ENCODE results near the gene HNRNPUL1.
A peak's percentile ranks its signal among the peaks of the same experiment; 100 is the strongest.

Gene HNRNPUL1

GRCh38 chr19:41328157-41328841, 64.1 kb downstream of the HNRNPUL1 start:
- no peak overlapping the region for H3K27ac ChIP-seq (replicated peaks; ENCODE audit: low read length)
- no peak overlapping the region for H4K8ac ChIP-seq (ENCODE audit: low read depth, low read length)
- H3K4me2 ChIP-seq (ENCODE audit: insufficient read depth, low read length, poor library complexity, severe bottlenecking), result no peak overlapping the region
- no peak overlapping the region for H2AFZ ChIP-seq (ENCODE audit: low read length)
- H3K4ac ChIP-seq (ENCODE audit: low read length), result no peak overlapping the region
- peaks cover 0 to 37% (median 0%) of the 10 kb centered on the region in 3 experiments for H3K27me3 ChIP-seq (ENCODE audit: control insufficient read depth in 3 of 3, insufficient read depth in 3 of 3, low read depth in 1 of 3, low read length in 3 of 3)
- no peak overlapping the region for H2BK12ac ChIP-seq (ENCODE audit: low read length)
- peaks cover 0 to 11% of the 10 kb centered on the region in 2 donors for H3K36me3 ChIP-seq (replicated peaks in 1 of 2; ENCODE audit: control insufficient read depth in 2 of 2, insufficient read depth in 2 of 2, low read length in 2 of 2)
- H2BK120ac ChIP-seq (ENCODE audit: low read depth, low read length), result no peak overlapping the region
- H3K4me3 ChIP-seq (ENCODE audit: low read length in 2 of 2), result no peak overlapping the region
- no peak for DNase-seq (ENCODE audit: low spot score)
- peaks cover 27 to 29% of the 10 kb centered on the region in 2 donors for H3K4me1 ChIP-seq (ENCODE audit: control insufficient read depth in 2 of 2, insufficient read depth in 1 of 2, low read depth in 1 of 2, low read length in 2 of 2)
- H3K23ac ChIP-seq (ENCODE audit: low read depth, low read length, poor library complexity), result no peak overlapping the region
- no peak overlapping the region for H2AK5ac ChIP-seq (ENCODE audit: low read depth, low read length)
- no peak overlapping the region for H3K18ac ChIP-seq (ENCODE audit: low read length)
- H3K9me3 ChIP-seq (replicated peaks in 1 of 2; ENCODE audit: control insufficient read depth in 2 of 2, insufficient read depth in 1 of 2, low read depth in 1 of 2, low read length in 2 of 2), result no peaks in the 10 kb centered on the region
- peak overlapping the region; percentile 70 for H3K9ac ChIP-seq (ENCODE audit: low read depth, low read length, poor library complexity)
- no peak overlapping the region for H3K14ac ChIP-seq (ENCODE audit: low read length)
- H4K91ac ChIP-seq (ENCODE audit: low read depth, low read length, poor library complexity), result no peak overlapping the region
- no CpG with 5 or more reads among the region's 22 CpGs for WGBS, 2 donors (ENCODE audit: extremely low coverage in 2 of 2, insufficient read length in 2 of 2, insufficient replicate concordance in 1 of 2)
- no peak overlapping the region for H2BK15ac ChIP-seq (ENCODE audit: low read length)
- peaks cover 2% of the 10 kb centered on the region for H3K79me1 ChIP-seq (ENCODE audit: low read depth, low read length)
- no peak overlapping the region for H2BK5ac ChIP-seq (ENCODE audit: low read length)

GRCh38 chr19:41328842-41329225, 64.7 kb downstream of the HNRNPUL1 start:
- H2BK5ac ChIP-seq (ENCODE audit: low read length), result no peak overlapping the region
- H3K9ac ChIP-seq (ENCODE audit: low read depth, low read length, poor library complexity), result no peak overlapping the region
- H3K79me1 ChIP-seq (ENCODE audit: low read depth, low read length), result peaks cover 2% of the 10 kb centered on the region
- no peak overlapping the region for H3K18ac ChIP-seq (ENCODE audit: low read length)
- no peak overlapping the region for H3K4me2 ChIP-seq (ENCODE audit: insufficient read depth, low read length, poor library complexity, severe bottlenecking)
- H3K23ac ChIP-seq (ENCODE audit: low read depth, low read length, poor library complexity), result no peak overlapping the region
- H3K27ac ChIP-seq (replicated peaks; ENCODE audit: low read length), result no peak overlapping the region
- DNase-seq (ENCODE audit: low spot score), result no peak
- H4K91ac ChIP-seq (ENCODE audit: low read depth, low read length, poor library complexity), result no peak overlapping the region
- H3K4ac ChIP-seq (ENCODE audit: low read length), result no peak overlapping the region
- no peak overlapping the region for H2AK5ac ChIP-seq (ENCODE audit: low read depth, low read length)
- H3K36me3 ChIP-seq (replicated peaks in 1 of 2; ENCODE audit: control insufficient read depth in 2 of 2, insufficient read depth in 2 of 2, low read length in 2 of 2), result peaks cover 0 to 7% of the 10 kb centered on the region in 2 donors
- no peak overlapping the region for H2BK12ac ChIP-seq (ENCODE audit: low read length)
- no peak overlapping the region for H2BK15ac ChIP-seq (ENCODE audit: low read length)
- no peak overlapping the region for H2BK120ac ChIP-seq (ENCODE audit: low read depth, low read length)
- H3K4me1 ChIP-seq (ENCODE audit: control insufficient read depth in 2 of 2, insufficient read depth in 1 of 2, low read depth in 1 of 2, low read length in 2 of 2), result peaks cover 25 to 28% of the 10 kb centered on the region in 2 donors
- no peak overlapping the region for H3K14ac ChIP-seq (ENCODE audit: low read length)
- H4K8ac ChIP-seq (ENCODE audit: low read depth, low read length), result no peak overlapping the region
- peaks cover 0 to 37% (median 0%) of the 10 kb centered on the region in 3 experiments for H3K27me3 ChIP-seq (ENCODE audit: control insufficient read depth in 3 of 3, insufficient read depth in 3 of 3, low read depth in 1 of 3, low read length in 3 of 3)
- WGBS, 2 donors (ENCODE audit: extremely low coverage in 2 of 2, insufficient read length in 2 of 2, insufficient replicate concordance in 1 of 2), result no CpG with 5 or more reads among the region's 1 CpG
- H2AFZ ChIP-seq (ENCODE audit: low read length), result no peak overlapping the region
- no peak overlapping the region for H3K4me3 ChIP-seq (ENCODE audit: low read length in 2 of 2)
- no peaks in the 10 kb centered on the region for H3K9me3 ChIP-seq (replicated peaks in 1 of 2; ENCODE audit: control insufficient read depth in 2 of 2, insufficient read depth in 1 of 2, low read depth in 1 of 2, low read length in 2 of 2)

GRCh38 chr19:41330481-41330880, 66.3 kb downstream of the HNRNPUL1 start:
- WGBS, 2 donors (ENCODE audit: extremely low coverage in 2 of 2, insufficient read length in 2 of 2, insufficient replicate concordance in 1 of 2), result no CpG with 5 or more reads among the region's 4 CpGs
- Histone ChIP-seq H2BK120ac (ENCODE audit: low read depth, low read length) (no peak overlapping the region), H2BK15ac (ENCODE audit: low read length) (no peak overlapping the region), H3K27me3 (ENCODE audit: control insufficient read depth in 3 of 3, insufficient read depth in 3 of 3, low read depth in 1 of 3, low read length in 3 of 3) (peaks cover 0 to 37% (median 0%) of the 10 kb centered on the region in 3 experiments), H3K4me1 (ENCODE audit: control insufficient read depth in 2 of 2, insufficient read depth in 1 of 2, low read depth in 1 of 2, low read length in 2 of 2) (peaks cover 13 to 17% of the 10 kb centered on the region in 2 donors), H3K4me2 (ENCODE audit: insufficient read depth, low read length, poor library complexity, severe bottlenecking) (no peak overlapping the region), H3K79me1 (ENCODE audit: low read depth, low read length) (peaks cover 2% of the 10 kb centered on the region), H4K8ac (ENCODE audit: low read depth, low read length) (no peak overlapping the region), H3K14ac (ENCODE audit: low read length) (no peak overlapping the region), H4K91ac (ENCODE audit: low read depth, low read length, poor library complexity) (no peak overlapping the region), H3K9ac (ENCODE audit: low read depth, low read length, poor library complexity) (no peak overlapping the region), H2AFZ (ENCODE audit: low read length) (no peak overlapping the region), H2AK5ac (ENCODE audit: low read depth, low read length) (no peak overlapping the region), H3K4me3 (ENCODE audit: low read length in 2 of 2) (no peak overlapping the region), H3K27ac (replicated peaks; ENCODE audit: low read length) (no peak overlapping the region), H3K36me3 (replicated peaks in 1 of 2; ENCODE audit: control insufficient read depth in 2 of 2, insufficient read depth in 2 of 2, low read length in 2 of 2) (peaks cover 0 to 3% of the 10 kb centered on the region in 2 donors), H2BK5ac (ENCODE audit: low read length) (no peak overlapping the region), H3K4ac (ENCODE audit: low read length) (no peak overlapping the region), H3K23ac (ENCODE audit: low read depth, low read length, poor library complexity) (no peak overlapping the region), H3K18ac (ENCODE audit: low read length) (no peak overlapping the region), H3K9me3 (replicated peaks in 1 of 2; ENCODE audit: control insufficient read depth in 2 of 2, insufficient read depth in 1 of 2, low read depth in 1 of 2, low read length in 2 of 2) (no peaks in the 10 kb centered on the region), H2BK12ac (ENCODE audit: low read length) (no peak overlapping the region)
- DNase-seq (ENCODE audit: low spot score), result no peak

- H3K4me3 ChIP-seq (ENCODE audit: low read length in 2 of 2), result no peak overlapping the region
- H3K4ac ChIP-seq (ENCODE audit: low read length), result no peak overlapping the region
- H3K36me3 ChIP-seq (replicated peaks in 1 of 2; ENCODE audit: control insufficient read depth in 2 of 2, insufficient read depth in 2 of 2, low read length in 2 of 2), result peaks cover 0 to 3% of the 10 kb centered on the region in 2 donors
- H3K27ac ChIP-seq (replicated peaks; ENCODE audit: low read length), result no peak overlapping the region
- peak overlapping the region; percentile 44 for H3K4me2 ChIP-seq (ENCODE audit: insufficient read depth, low read length, poor library complexity, severe bottlenecking)
- H3K9me3 ChIP-seq (replicated peaks in 1 of 2; ENCODE audit: control insufficient read depth in 2 of 2, insufficient read depth in 1 of 2, low read depth in 1 of 2, low read length in 2 of 2), result no peaks in the 10 kb centered on the region
- no peak overlapping the region for H3K9ac ChIP-seq (ENCODE audit: low read depth, low read length, poor library complexity)
- H2BK120ac ChIP-seq (ENCODE audit: low read depth, low read length), result no peak overlapping the region
- no peak overlapping the region for H4K91ac ChIP-seq (ENCODE audit: low read depth, low read length, poor library complexity)
- H3K27me3 ChIP-seq (ENCODE audit: control insufficient read depth in 3 of 3, insufficient read depth in 3 of 3, low read depth in 1 of 3, low read length in 3 of 3), result peaks cover 0 to 35% (median 0%) of the 10 kb centered on the region in 3 experiments
- H2BK15ac ChIP-seq (ENCODE audit: low read length), result no peak overlapping the region
- DNase-seq (ENCODE audit: low spot score), result no peak
- no peak overlapping the region for H2BK5ac ChIP-seq (ENCODE audit: low read length)
- peaks cover 7 to 12% of the 10 kb centered on the region in 2 donors for H3K4me1 ChIP-seq (ENCODE audit: control insufficient read depth in 2 of 2, insufficient read depth in 1 of 2, low read depth in 1 of 2, low read length in 2 of 2)
- H3K18ac ChIP-seq (ENCODE audit: low read length), result peak overlapping the region; percentile 81
- H3K23ac ChIP-seq (ENCODE audit: low read depth, low read length, poor library complexity), result peak overlapping the region; percentile 31
- H2AFZ ChIP-seq (ENCODE audit: low read length), result no peak overlapping the region
- H3K14ac ChIP-seq (ENCODE audit: low read length), result no peak overlapping the region
- H2BK12ac ChIP-seq (ENCODE audit: low read length), result no peak overlapping the region
- WGBS, 2 donors (ENCODE audit: extremely low coverage in 2 of 2, insufficient read length in 2 of 2, insufficient replicate concordance in 1 of 2), result 100% methylated on average over 2 of the region's 47 CpGs; no CpG with 5 or more reads in 1 of the 2 donors
- H2AK5ac ChIP-seq (ENCODE audit: low read depth, low read length), result peak overlapping the region; percentile 56
- H4K8ac ChIP-seq (ENCODE audit: low read depth, low read length), result no peak overlapping the region
- no peaks in the 10 kb centered on the region for H3K79me1 ChIP-seq (ENCODE audit: low read depth, low read length)
Measured at GRCh38 chr19:41330946-41331678, 66.9 kb downstream of the HNRNPUL1 start.

All from neuronal stem cell (in vitro differentiated cells).